ENCODE results near the gene NDUFS2. TPM values are rescaled to one million over a fixed set of nuclear protein-coding genes. Genes with fewer than 3 reads are reported as not detected.

NDUFS2 gene
- total and polyA plus RNA-seq, 3 donors from 2014 or later, result 82.9 to 129 (median 117) TPM

DNA sequence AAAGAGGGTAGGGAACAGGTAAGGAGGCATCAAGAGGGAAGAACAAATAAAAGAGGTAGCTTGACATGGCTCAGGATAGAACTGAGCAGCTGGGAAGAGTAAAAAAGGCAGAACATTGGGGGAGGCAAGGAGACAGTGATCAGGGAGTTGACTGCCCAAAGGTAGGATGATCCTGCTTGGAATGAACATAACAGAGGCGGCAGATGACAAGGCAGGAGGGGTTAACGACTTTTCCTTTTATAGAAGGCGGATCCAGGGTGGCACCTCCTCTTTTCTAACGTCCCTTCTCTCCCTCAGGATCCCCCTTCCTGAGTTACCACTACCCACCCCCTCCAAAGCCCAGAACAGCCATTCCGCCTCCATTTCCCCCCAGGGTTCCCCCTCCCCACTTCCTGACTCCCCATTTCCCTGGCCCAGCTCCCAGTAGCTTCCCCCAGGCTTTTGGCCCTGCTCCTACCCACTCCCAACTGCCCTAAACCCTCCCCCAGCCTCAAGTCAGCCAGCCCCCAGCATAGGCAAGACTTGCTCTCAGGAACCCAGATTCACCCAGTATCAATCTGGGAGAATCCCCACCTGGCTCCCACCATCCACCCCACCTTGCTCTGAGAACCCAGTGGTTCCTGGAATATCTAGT, 2.5 kb upstream of the NDUFS2 start:
- H3K27me3 ChIP-seq, result no peaks in the 10 kb centered on the region
- TF ChIP-seq, protein P1, sequence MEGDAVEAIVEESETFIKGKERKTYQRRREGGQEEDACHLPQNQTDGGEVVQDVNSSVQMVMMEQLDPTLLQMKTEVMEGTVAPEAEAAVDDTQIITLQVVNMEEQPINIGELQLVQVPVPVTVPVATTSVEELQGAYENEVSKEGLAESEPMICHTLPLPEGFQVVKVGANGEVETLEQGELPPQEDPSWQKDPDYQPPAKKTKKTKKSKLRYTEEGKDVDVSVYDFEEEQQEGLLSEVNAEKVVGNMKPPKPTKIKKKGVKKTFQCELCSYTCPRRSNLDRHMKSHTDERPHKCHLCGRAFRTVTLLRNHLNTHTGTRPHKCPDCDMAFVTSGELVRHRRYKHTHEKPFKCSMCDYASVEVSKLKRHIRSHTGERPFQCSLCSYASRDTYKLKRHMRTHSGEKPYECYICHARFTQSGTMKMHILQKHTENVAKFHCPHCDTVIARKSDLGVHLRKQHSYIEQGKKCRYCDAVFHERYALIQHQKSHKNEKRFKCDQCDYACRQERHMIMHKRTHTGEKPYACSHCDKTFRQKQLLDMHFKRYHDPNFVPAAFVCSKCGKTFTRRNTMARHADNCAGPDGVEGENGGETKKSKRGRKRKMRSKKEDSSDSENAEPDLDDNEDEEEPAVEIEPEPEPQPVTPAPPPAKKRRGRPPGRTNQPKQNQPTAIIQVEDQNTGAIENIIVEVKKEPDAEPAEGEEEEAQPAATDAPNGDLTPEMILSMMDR (IDR thresholded peaks at IDR 0.05), result no peak
- no peak for TF ChIP-seq POLR2A (IDR thresholded peaks at IDR 0.05)
- intact Hi-C loops (cut with DNase I; ENCODE audit: low total_unique reads), result no loop called here
- WGBS, 2 donors, result 56 to 61% methylated on average over 5 of the region's 5 CpGs
- no peak for DNase-seq
- no peak overlapping the region for H3K4me3 ChIP-seq
- no peaks in the 10 kb centered on the region for H3K36me3 ChIP-seq (ENCODE audit: low read depth, missing control alignments)
- no peaks in the 10 kb centered on the region for H3K9me3 ChIP-seq
- peak overlapping the region; percentile 99 to 100 for H3K27ac ChIP-seq
- H3K4me1 ChIP-seq, result peaks cover 63% of the 10 kb centered on the region

DNA sequence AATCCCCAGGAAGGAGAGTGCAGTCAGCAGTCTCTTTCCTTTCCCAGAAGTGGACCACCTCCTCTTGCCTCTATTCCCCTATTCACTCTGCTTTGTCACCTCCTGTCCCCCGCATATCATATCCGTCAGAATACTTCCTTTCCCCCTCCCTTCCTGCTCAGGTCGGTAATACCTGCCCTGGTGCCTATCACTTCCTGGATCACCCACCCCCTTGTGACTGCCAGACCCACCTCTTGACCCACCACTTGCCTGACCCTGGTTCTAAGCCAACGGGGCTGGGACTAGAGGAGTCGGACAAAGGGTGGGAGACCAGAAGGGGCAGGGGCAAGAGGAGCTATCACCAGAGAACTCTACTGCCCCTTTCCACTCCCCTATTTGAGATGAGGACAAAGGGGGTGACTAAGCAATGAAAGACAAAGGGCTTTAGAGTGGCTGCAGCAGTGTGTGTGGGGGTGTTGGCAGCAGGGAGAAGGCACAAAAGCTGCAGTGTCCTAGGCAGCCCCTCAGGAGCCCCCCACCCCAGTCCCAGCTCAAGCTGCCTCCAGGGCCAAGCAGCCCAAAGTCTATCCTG, 1.7 kb upstream of the NDUFS2 start:
- H3K4me1 ChIP-seq, result peaks cover 63% of the 10 kb centered on the region

DNA sequence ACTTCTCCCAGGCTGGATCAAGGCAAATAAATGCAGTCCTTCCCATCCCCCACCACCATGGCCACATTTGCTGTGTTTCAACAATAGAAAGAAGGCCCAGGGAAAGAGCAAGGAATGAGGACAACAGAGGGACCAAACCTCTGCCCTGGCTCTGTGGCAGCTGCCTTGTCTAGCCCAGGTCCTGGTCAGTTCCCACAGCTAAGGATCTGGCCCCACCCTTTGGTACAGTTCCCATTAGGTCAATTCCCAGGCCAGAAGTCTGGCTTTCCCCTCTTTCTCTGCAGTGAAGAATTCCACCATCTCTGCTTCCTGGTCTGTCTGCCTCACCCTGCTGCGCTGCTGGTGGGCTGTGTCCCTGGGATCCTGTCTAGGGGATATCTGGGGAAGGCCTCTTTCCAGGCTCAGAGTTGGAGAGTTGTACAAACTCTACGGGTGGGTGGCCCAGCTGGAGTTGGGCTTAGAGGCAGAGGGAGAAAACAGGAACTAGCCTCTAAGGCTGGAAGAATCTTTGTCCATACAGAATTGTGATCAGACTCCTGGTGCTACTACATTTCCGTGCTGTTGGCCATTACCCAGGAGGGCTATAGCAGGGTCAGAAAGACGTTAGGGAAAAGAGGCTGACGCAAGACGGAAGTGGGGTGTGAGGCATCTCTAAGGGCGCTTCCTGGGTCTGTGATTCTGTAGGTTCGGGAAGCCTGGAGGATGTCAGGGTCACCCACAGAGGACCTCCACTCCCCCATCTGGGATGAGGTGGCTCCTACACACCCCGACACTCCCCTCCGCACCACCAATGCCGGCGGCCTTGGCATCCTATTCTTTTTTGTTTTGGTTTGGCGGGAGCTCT, 953 bp upstream of the NDUFS2 start:
- TF ChIP-seq, protein P1 (IDR thresholded peaks at IDR 0.05), result no peak
- no peak for TF ChIP-seq POLR2A (IDR thresholded peaks at IDR 0.05)
- peak overlapping the region; percentile 99 to 100 for H3K27ac ChIP-seq
- H3K9me3 ChIP-seq, result no peaks in the 10 kb centered on the region
- no peaks in the 10 kb centered on the region for H3K36me3 ChIP-seq (ENCODE audit: low read depth, missing control alignments)
- intact Hi-C loops (cut with DNase I; ENCODE audit: low total_unique reads), result no loop called here
- H3K27me3 ChIP-seq, result no peaks in the 10 kb centered on the region
- peaks cover 63% of the 10 kb centered on the region for H3K4me1 ChIP-seq
- WGBS, 2 donors, result 3 to 10% methylated on average over 12 to 13 of the region's 13 CpGs
- peak; percentile 74 for DNase-seq
- peak overlapping the region; percentile 72 to 84 for H3K4me3 ChIP-seq

More for the DNA sequence above, 1.7 kb upstream of the NDUFS2 start:
- no peaks in the 10 kb centered on the region for H3K36me3 ChIP-seq (ENCODE audit: low read depth, missing control alignments)
- WGBS, 2 donors, result 51 to 53% methylated on average over 5 of the region's 5 CpGs
- intact Hi-C loops (cut with DNase I; ENCODE audit: low total_unique reads), result no loop called here
- peak overlapping the region; percentile 99 to 100 for H3K27ac ChIP-seq
- H3K4me3 ChIP-seq, result no peak overlapping the region
- DNase-seq, result no peak
- H3K27me3 ChIP-seq, result no peaks in the 10 kb centered on the region
- no peaks in the 10 kb centered on the region for H3K9me3 ChIP-seq
- TF ChIP-seq, protein P1 (IDR thresholded peaks at IDR 0.05), result no peak
- TF ChIP-seq POLR2A (IDR thresholded peaks at IDR 0.05), result no peak

DNA sequence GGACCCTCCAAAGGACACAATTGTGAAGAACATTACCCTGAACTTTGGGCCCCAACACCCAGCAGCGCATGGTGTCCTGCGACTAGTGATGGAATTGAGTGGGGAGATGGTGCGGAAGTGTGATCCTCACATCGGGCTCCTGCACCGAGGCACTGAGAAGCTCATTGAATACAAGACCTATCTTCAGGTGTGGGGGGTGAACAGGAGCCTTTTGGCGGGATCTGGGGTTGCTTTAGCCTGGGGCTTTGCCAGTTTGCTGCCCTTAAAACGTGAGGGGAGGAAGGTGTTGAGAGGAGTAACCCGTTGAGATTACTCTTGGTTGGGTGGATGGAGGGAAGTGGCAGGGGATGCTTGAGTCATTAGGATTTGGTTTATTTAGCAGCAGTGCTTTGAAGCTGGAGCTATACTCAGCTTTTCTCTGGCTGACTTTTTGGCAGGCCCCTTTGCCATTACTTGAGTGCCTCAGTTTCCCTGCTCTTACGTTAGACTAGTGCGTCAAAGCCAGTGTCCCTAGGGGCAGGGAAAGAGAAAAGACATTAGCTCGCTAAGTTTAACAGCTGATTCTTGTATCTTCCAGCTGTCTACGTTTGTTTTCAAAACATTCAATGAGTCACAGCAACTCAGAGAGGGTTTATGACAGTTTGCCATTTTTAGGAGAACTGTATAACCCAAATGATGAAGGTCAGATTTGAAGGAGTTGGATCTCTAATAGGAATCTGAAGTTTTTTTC, 4.4 kb downstream of the NDUFS2 start:
- no peaks in the 10 kb centered on the region for H3K27me3 ChIP-seq
- no peak overlapping the region for H3K4me3 ChIP-seq
- 77 to 80% methylated on average over 12 of the region's 12 CpGs for WGBS, 2 donors
- intact Hi-C loops (cut with DNase I; ENCODE audit: low total_unique reads), result no loop called here
- H3K36me3 ChIP-seq (ENCODE audit: low read depth, missing control alignments), result no peaks in the 10 kb centered on the region
- TF ChIP-seq, protein P1 (IDR thresholded peaks at IDR 0.05), result no peak
- TF ChIP-seq POLR2A (IDR thresholded peaks at IDR 0.05), result no peak
- peak overlapping the region in 1 of 2 donors; percentile 69 for H3K27ac ChIP-seq
- H3K4me1 ChIP-seq, result peaks cover 11% of the 10 kb centered on the region
- no peaks in the 10 kb centered on the region for H3K9me3 ChIP-seq
- no peak for DNase-seq

All from testis (tissue), 3 donors.